Left colon (tissue), 2 donors: ENCODE data around the gene DPP10. TPM values are rescaled to one million over a fixed set of nuclear protein-coding genes. Genes with fewer than 3 reads are reported as not detected.

Source experiments
- ATAC-seq: fragments of 200-7000 bp; cut with Tn5 transposase; one replicate; pipeline ENCODE4 v1.9.1; 2020; ENCODE audit warnings: mild to moderate bottlenecking, moderate library complexity
- DNase-seq, 2 donors: peaks; one replicate each; pipeline ENCODE4 v3.0.0-alpha.2; 2020
- intact Hi-C, 2 donors: fragments of 100-400 bp; cut with DNase I in 1 of 2; cut with micrococcal nuclease in 1 of 2; formaldehyde crosslinking; loops; one replicate each; pipeline versions ENCODE4 v1.11.2 to v1.14.0; 2022; cut with DNase I, micrococcal nuclease
- total RNA-seq, 2 donors: library from RNA; stranded (reverse); fragmentation: NEBNext Ultra II Directional; extraction: Animal tissue kit (Norgen Biotek cat#: 25700); gene quantifications; one replicate each; pipeline ENCODE4 v1.2.1, GENCODE V29; 2021
- donor health status: DM: no; HTN: no; CAD: no.
- donor health status: DM: yes; HTN: yes; CAD: no.

DPP10 gene
- total RNA-seq, 2 donors from 2014 or later: 6.1 to 11.2 TPM

DNA sequence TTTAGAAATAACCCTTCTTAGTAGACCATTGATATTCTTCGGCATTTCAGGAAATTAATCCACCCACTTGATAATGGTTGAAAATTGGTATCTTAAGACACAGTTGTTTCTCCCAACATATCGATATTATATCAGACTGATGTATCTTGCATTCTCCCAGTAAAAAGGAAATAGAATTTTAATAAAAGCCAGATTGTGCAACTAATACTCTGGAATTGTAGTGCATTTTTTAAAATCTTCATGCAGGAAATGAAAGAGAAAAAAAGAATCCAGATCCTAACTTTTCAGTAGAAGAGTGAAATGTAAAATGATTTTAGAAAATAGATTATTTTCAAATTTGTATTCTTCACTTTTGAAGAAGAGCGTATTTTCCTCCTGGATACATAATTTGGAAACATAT lies 1168.4 kb downstream of the DPP10 start:
- intact Hi-C loops: no loop called here
- DNase-seq: no peak
- no peak for ATAC-seq

- intact Hi-C loops: no loop called here
- ATAC-seq (no peak), DNase-seq (no peak)
Observed at GRCh38 chr2:115624332-115624731, 1181.9 kb downstream of the DPP10 start.

DNA sequence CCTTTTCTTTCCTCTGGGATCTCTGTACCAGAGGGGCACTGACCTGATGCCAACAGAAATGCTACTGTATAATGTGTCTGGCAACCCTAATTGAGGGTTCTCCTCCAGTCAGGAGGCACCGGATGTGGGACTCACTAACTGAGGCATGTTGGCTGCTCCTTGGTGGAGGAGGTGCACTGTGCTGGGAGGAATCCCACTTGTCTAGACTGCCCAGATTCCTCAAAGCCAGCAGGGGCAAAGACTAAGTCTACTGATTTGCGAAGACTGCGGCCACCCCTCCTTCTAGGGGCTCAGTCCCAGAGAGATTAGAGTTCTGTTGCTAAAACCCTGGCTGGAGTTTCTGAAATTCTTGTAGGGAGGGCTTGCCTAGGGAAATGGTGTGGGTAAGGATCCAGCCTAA lies 1192.1 kb downstream of the DPP10 start:
- no peak for DNase-seq
- intact Hi-C loops: no loop called here
- ATAC-seq: no peak

- no peak for DNase-seq
- ATAC-seq: no peak
Observed at GRCh38 chr2:115635430-115635829, 1193.0 kb downstream of the DPP10 start.

GRCh38 chr2:115649731-115650130 lies 1207.3 kb downstream of the DPP10 start:
- intact Hi-C loops: no loop called here
- ATAC-seq (no peak), DNase-seq (no peak)

More at GRCh38 chr2:115635430-115635829, 1193.0 kb downstream of the DPP10 start:
- intact Hi-C loops: no loop called here

DNA sequence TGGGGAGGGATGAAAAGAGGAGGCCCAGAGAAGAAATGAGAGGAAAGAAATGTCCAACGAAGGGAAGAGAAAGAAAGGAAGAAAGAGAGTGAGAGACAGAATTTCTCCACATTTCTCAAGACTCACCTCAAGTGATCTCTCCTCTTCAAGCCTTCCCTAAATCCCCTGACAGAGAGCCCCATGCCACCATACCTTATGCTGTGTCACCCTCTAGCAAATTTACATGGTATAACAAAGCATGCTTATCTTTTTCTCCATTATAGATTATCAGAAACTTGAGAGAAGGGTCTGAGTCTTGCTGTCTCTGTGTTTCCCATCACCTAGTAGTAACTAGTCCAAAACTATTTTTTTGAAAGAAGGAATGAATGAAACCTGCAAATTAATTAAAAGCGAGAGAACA lies 1208.4 kb downstream of the DPP10 start:
- ATAC-seq: no peak
- DNase-seq: no peak
- intact Hi-C loops: no loop called here

DNA sequence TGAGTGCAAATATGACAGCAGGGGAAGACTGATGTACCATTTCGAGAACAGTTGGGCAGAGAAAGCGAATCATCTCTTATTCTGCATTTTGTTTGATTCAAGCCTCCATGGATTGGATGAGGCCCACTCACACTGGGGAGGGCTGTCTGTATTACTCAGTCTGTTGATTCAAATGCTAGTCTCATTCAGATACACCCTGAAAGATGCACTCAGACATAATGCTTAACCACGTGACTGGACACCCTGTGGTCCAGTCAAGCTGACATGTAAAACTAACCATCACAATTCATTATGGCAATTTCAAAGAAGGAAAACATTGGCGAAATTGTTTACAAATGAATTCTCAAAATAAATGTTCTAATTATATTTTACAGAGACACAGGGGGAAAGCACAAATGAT lies 1210.2 kb downstream of the DPP10 start:
- no peak for DNase-seq
- intact Hi-C loops: no loop called here
- ATAC-seq: no peak

DNA sequence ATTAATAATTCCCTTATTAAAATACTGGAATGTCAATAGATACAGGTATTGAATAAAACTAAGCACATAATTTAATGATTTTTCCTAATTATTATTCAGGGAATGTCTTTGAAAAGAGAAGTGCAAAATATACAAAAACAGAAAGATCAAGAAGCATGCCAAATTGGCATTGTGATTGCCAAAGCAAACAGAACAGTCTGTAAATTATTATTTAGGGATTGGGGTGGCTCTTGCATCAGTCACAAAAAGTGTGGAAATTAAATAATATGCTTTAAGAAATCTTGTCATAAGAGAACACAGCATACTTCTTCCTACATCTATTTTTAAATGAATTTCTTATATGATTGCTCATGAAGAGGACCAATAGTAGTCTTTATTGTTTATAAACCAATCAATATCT lies 1211.9 kb downstream of the DPP10 start:
- DNase-seq (no peak), ATAC-seq (no peak)
- intact Hi-C loops: no loop called here

DNA sequence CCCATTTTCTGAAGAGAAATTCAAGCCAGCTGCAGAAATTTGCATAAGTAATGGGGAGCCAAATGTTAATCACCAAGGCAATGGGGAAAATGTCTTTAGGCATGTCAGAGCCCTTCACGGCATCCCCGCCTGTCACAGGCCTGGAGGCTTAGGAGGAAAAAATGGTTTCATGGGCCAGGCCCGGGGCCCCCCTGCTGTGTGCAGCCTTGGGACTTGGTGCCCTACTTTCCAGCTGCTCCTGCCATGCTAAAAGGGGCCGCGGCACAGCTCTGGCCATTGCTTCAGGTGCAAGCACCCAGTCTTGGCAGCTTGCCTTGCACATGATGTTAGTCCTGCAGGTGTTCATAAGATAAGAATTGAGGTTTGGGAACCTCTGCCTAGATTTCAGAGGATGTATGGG lies 1235.7 kb downstream of the DPP10 start:
- no peak for ATAC-seq
- no peak for DNase-seq
- intact Hi-C loops: no loop called here

DNA sequence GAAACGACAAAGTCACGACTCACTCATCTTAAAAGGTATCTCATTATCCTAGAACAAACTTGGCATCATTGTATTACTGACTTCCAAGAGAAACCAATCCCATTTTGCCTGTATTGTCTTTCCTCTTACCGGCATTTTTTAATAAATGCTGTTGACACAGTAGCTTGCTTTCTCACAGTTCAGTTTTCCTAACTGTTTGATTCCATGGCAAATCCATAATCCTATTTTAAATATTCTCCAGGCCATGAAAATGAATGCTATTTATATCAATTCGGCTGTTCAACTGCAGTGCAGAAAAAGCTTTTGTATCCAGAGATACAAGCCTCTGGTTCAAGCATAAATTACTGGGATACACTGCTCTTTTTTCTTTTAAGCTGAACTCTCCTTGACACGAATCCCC lies 1241.9 kb downstream of the DPP10 start:
- intact Hi-C loops: no loop called here
- DNase-seq (no peak), ATAC-seq (no peak)

DNA sequence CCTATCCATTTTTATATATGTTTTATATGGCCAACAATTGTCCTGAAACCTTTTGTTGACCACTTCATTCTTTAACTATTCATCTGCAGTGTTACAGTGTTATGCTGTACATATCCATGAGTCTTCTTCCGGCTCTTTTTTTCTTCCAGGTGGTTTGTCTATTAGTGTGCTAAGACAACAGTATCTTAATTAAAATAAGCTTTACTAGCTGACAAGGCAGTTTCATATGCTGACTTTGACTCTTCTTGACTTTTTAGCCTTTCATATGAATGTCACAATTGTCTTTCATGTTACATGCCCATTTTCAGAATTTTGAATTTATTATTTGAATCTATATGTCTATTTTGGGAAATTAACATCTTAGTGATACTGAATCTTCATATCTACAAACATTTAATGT lies 1249.0 kb downstream of the DPP10 start:
- intact Hi-C loops: no loop called here
- ATAC-seq: no peak

GRCh38 chr2:115694651-115695050 lies 1252.2 kb downstream of the DPP10 start:
- no peak for ATAC-seq
- DNase-seq: no peak
- intact Hi-C loops: no loop called here

More for the DNA sequence above, 1249.0 kb downstream of the DPP10 start:
- DNase-seq: no peak

DNA sequence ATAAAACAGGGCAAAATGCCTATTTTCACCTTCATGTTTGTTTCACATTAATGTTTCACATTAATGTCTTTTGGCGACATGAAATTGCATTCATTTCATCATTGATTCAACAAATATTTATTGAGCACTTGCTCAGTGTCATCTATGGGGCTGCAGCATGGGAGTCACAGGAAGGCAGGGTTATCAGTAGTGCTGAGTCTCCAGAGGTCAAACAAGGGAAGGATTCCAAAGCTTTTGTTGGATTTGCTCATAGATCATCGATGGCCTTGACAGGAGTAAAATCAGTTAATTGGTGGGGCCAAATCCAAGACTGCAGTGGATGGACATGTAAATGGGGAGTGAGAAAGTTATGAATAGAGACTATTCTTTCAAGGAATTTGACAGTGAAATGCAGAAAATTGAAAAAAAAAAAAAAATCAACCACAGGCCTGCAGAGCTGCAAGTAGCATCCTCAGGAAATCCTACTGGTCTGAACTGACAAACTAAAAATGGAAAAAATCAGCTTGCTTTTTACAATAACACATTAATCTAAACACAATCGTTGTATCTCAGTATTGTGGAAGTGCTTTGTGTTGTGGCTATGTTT lies 1290.8 kb downstream of the DPP10 start:
- intact Hi-C loops: no loop called here
- DNase-seq: no peak
- no peak for ATAC-seq

- DNase-seq: no peak
- intact Hi-C loops: no loop called here
- ATAC-seq: no peak
Observed at GRCh38 chr2:115738111-115738510, 1295.7 kb downstream of the DPP10 start.

DNA sequence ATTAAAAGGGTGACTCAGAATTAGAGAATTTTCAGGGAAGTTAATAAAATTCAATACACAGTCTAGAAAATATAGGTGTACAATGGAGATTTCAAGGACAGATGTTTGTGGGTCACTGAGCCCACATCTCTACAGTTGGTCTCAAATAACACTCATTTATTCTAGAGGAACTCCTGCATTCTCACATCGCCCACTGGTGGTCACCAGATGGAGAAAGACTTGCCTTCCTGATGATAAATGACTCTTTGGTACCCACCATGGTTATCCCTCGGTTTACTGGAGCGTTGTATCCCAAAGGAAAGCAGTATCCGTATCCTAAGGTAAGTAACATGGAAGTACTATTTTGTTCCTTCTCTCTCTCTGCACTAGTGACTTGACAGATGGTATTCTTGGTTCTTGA lies 1297.1 kb downstream of the DPP10 start:
- no peak for ATAC-seq
- intact Hi-C loops: no loop called here
- DNase-seq: no peak

DNA sequence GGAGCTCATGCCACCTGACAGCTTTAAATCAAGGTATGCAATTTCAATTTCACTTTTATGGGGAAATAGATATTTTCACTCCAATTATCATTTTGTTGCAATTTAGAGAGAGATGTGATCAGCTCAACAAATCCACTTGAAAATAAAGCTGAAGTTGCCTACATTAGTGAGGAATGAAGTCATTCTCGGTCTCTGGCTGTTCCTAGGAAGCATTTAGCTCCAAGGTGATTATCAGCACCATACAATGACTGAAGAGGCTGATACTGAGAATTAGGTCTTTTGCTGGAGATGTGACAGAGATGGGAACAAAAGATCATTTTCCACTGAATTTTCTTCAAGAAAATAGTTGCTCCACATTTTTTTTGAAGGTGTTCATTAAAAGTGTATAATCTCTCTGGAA lies 1303.7 kb downstream of the DPP10 start:
- DNase-seq (no peak), ATAC-seq (no peak)
- intact Hi-C loops: no loop called here

DNA sequence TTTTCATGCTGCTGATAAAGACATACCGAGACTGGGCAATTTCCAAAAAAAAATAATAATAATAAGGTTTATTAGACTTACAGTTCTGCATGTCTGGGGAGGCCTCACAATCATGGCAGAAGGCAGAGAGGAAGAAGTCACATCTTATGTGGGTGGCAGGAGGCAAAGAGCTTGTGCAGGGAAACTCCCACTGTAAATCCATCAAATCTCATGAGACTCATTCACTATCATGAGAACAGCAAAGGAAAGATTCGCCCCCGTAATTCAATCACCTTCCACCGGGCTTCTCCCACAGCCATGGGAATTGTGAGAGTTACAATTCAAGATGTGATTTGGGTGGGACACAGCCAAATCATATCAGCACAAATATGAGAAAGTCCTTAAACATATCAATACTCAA lies 1314.8 kb downstream of the DPP10 start:
- no peak for ATAC-seq
- intact Hi-C loops: no loop called here
- DNase-seq: no peak

- intact Hi-C loops: no loop called here
Observed at GRCh38 chr2:115763601-115764000, 1321.2 kb downstream of the DPP10 start.

GRCh38 chr2:115771516-115771915 lies 1329.1 kb downstream of the DPP10 start:
- ATAC-seq: no peak
- DNase-seq: no peak
- intact Hi-C loops: no loop called here

More at GRCh38 chr2:115763601-115764000, 1321.2 kb downstream of the DPP10 start:
- DNase-seq: no peak
- no peak for ATAC-seq

DNA sequence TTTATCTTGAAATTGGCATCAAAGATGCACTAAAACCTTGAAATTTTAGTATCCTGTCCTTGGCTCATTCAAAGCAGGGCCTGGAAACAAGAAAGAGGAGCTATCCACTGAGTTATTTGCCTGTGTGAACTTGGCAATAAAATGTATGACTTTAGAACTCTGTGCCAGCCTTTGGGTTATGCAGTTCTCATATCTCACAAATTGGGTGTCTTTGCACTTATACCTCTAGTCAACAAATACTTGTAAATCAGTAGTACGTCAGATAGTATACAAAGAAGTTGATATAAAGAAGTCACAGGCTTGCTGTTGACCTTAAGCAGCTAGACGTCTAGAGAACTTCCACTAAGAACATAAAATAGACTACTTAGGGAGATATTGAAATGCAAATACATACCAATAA lies 1331.9 kb downstream of the DPP10 start:
- intact Hi-C loops: no loop called here
- ATAC-seq: no peak
- DNase-seq: no peak

- intact Hi-C loops: no loop called here
- DNase-seq (no peak), ATAC-seq (no peak)
Observed at GRCh38 chr2:115779085-115779632, 1336.7 kb downstream of the DPP10 start.
